H9 (cell line): Measurements from ENCODE around the gene GXYLT1. TPM values are rescaled to one million over a fixed set of nuclear protein-coding genes. Genes with fewer than 3 reads are reported as not detected.

ENCODE experiments used
- DNase-seq: peaks from one replicate; pipeline ENCODE4 v3.0.0-alpha.2; 2017
- H2AFZ ChIP-seq: one replicate; pipeline ENCODE4 v1.6.1; 2013; ENCODE audit warnings: mild to moderate bottlenecking, low read length, control low read depth, moderate library complexity
- H2AK5ac ChIP-seq: 2 replicates; pipeline ENCODE4 v1.6.1; 2013; ENCODE audit warnings: low read length, control low read depth, mixed read lengths; ENCODE audit not compliant: insufficient read length
- H2BK120ac ChIP-seq: one replicate; pipeline ENCODE4 v1.6.1; 2013; ENCODE audit warnings: low read depth, mild to moderate bottlenecking, low read length, control low read depth, inconsistent platforms; ENCODE audit not compliant: poor library complexity, severe bottlenecking
- H2BK12ac ChIP-seq: 2 replicates; pipeline ENCODE4 v1.6.1; 2013; ENCODE audit warnings: low read length, control low read depth, mixed read lengths, low read depth; ENCODE audit not compliant: insufficient read length
- H2BK15ac ChIP-seq: 2 replicates; pipeline ENCODE4 v1.6.1; 2013; ENCODE audit warnings: low read depth, low read length, control low read depth
- H2BK20ac ChIP-seq: one replicate; pipeline ENCODE4 v1.6.1; 2013; ENCODE audit warnings: low read depth, mild to moderate bottlenecking, low read length, control low read depth, inconsistent platforms; ENCODE audit not compliant: poor library complexity, severe bottlenecking
- H2BK5ac ChIP-seq: 2 replicates; pipeline ENCODE4 v1.6.1; 2013; ENCODE audit warnings: low read length, control low read depth, mixed read lengths; ENCODE audit not compliant: insufficient read length
- H3K14ac ChIP-seq: 2 replicates; pipeline ENCODE4 v1.6.1; 2013; ENCODE audit warnings: low read length, control low read depth; ENCODE audit not compliant: insufficient read depth
- H3K18ac ChIP-seq: 2 replicates; pipeline ENCODE4 v1.6.1; 2013; ENCODE audit warnings: low read depth, mild to moderate bottlenecking, mixed read lengths, low read length, control low read depth; ENCODE audit not compliant: insufficient read length
- H3K23ac ChIP-seq: 2 replicates; pipeline ENCODE4 v1.6.1; 2013; ENCODE audit warnings: low read length, control low read depth, mixed read lengths, low read depth; ENCODE audit not compliant: insufficient read length
- H3K23me2 ChIP-seq: 2 replicates; pipeline ENCODE4 v1.6.1; 2013; ENCODE audit warnings: low read depth, mild to moderate bottlenecking, mixed read lengths, low read length, control low read depth; ENCODE audit not compliant: insufficient read length, poor library complexity, severe bottlenecking
- H3K27ac ChIP-seq: 2 replicates; pipeline ENCODE4 v1.5.1; 2013; ENCODE audit warnings: low read length, control low read depth, mixed read lengths, low read depth; ENCODE audit not compliant: insufficient read length
- H3K27me3 ChIP-seq: 2 replicates; pipeline ENCODE4 v1.6.1; 2013; ENCODE audit warnings: low read length, control low read depth, inconsistent platforms; ENCODE audit not compliant: insufficient read depth
- H3K4ac ChIP-seq: 2 replicates; pipeline ENCODE4 v1.6.1; 2013; ENCODE audit warnings: low read depth, mild to moderate bottlenecking, control low read depth, inconsistent platforms, low read length, moderate library complexity
- H3K4me1 ChIP-seq: 2 replicates; pipeline ENCODE4 v1.6.1; 2013; ENCODE audit warnings: low read length, control low read depth, inconsistent platforms; ENCODE audit not compliant: insufficient read depth
- H3K4me2 ChIP-seq: 2 replicates; pipeline ENCODE4 v1.6.1; 2013; ENCODE audit warnings: low read length, control low read depth, mixed read lengths; ENCODE audit not compliant: insufficient read length, insufficient read depth
- H3K56ac ChIP-seq: 2 replicates; pipeline ENCODE4 v1.6.1; 2013; ENCODE audit warnings: low read depth, mild to moderate bottlenecking, mixed read lengths, low read length, control low read depth; ENCODE audit not compliant: insufficient read length
- H3K79me1 ChIP-seq: 2 replicates; pipeline ENCODE4 v1.6.1; 2013; ENCODE audit warnings: low read depth, mild to moderate bottlenecking, moderate library complexity, low read length, control low read depth, inconsistent platforms; ENCODE audit not compliant: insufficient read depth, poor library complexity, severe bottlenecking
- H3K79me2 ChIP-seq: 2 replicates; pipeline ENCODE4 v1.6.1; 2013; ENCODE audit warnings: low read length, control low read depth, inconsistent platforms; ENCODE audit not compliant: insufficient read depth
- H3K9ac ChIP-seq: 2 replicates; pipeline ENCODE4 v1.6.1; 2013; ENCODE audit warnings: low read length, control low read depth, mixed read lengths; ENCODE audit not compliant: insufficient read length; ENCODE audit errors: extremely low read depth
- H3K9me3 ChIP-seq: one replicate; pipeline ENCODE4 v1.6.1; 2013; ENCODE audit warnings: low read depth, low read length, inconsistent platforms; ENCODE audit not compliant: control insufficient read depth
- H3T11ph ChIP-seq: one replicate; pipeline ENCODE4 v1.6.1; 2013; ENCODE audit warnings: mild to moderate bottlenecking, low read length, control low read depth, inconsistent platforms
- H4K20me1 ChIP-seq: one replicate; pipeline ENCODE4 v1.6.1; 2013; ENCODE audit not compliant: control insufficient read depth, insufficient read length, insufficient read depth
- H4K5ac ChIP-seq: 2 replicates; pipeline ENCODE4 v1.6.1; 2013; ENCODE audit warnings: low read depth, mild to moderate bottlenecking, mixed read lengths, low read length, control low read depth; ENCODE audit not compliant: insufficient read length
- H4K8ac ChIP-seq: replicated peaks from 2 replicates; pipeline ENCODE4 v1.6.1; 2013; ENCODE audit warnings: low read length, control low read depth, mixed read lengths, low read depth; ENCODE audit not compliant: insufficient read length
- H4K91ac ChIP-seq: 2 replicates; pipeline ENCODE4 v1.6.1; 2013; ENCODE audit warnings: low read depth, mild to moderate bottlenecking, moderate library complexity, mixed read lengths, low read length, control low read depth; ENCODE audit not compliant: insufficient read length
- H3K27ac Mint-ChIP-seq, 3 experiments: 2 replicates in 2 of 3; 3 replicates in 1 of 3; pipeline ENCODE4 v1.8.0; 2020 to 2021; ENCODE audit warnings: mixed read lengths in 3 of 3, mild to moderate bottlenecking in 1 of 3, moderate library complexity in 1 of 3
- H3K27me3 Mint-ChIP-seq: 2 replicates; pipeline ENCODE4 v1.8.0; 2021; ENCODE audit warnings: low read depth, mild to moderate bottlenecking, moderate library complexity, mixed read lengths
- H3K36me3 Mint-ChIP-seq, 3 experiments: 2 replicates in 2 of 3; 3 replicates in 1 of 3; pipeline ENCODE4 v1.8.0; 2020 to 2021; ENCODE audit warnings: low read depth in 3 of 3, mixed read lengths in 3 of 3; ENCODE audit not compliant: insufficient read depth in 1 of 3
- H3K4me1 Mint-ChIP-seq, 2 experiments: 2 replicates each; pipeline ENCODE4 v1.8.0; 2020; ENCODE audit warnings: mixed read lengths in 2 of 2
- H3K4me3 Mint-ChIP-seq, 2 experiments: 2 replicates in 1 of 2; 3 replicates in 1 of 2; pipeline ENCODE4 v1.8.0; 2020 to 2021; ENCODE audit warnings: mild to moderate bottlenecking in 2 of 2, mixed read lengths in 2 of 2, moderate library complexity in 1 of 2
- H3K9me3 Mint-ChIP-seq, 2 experiments: 2 replicates in 1 of 2; 3 replicates in 1 of 2; pipeline ENCODE4 v1.8.0; 2020; ENCODE audit warnings: mild to moderate bottlenecking in 2 of 2, mixed read lengths in 2 of 2, moderate library complexity in 1 of 2
- WGBS: extraction: QIAGEN DNeasy Blood & Tissue Kit; methylation state at CpG from one replicate; pipeline ENCODE4 v1.1.7; 2013; ENCODE audit warnings: missing lambda C conversion rate, low lambda C conversion rate, mixed read lengths; ENCODE audit not compliant: insufficient read length; ENCODE audit errors: extremely low coverage; 5-methylcytosine and 5-hydroxymethylcytosine counted together
- total RNA-seq: library from RNA; stranded (reverse); gene quantifications from 2 replicates; pipeline ENCODE4 v1.2.1, GENCODE V29; 2021
- TF ChIP-seq, protein P1 (sequence below): fragments of 200-600 bp; sonication (generic); conservative IDR thresholded peaks from 3 replicates; pipeline ENCODE4 v1.8.0; 2021; ENCODE audit warnings: antibody characterized with exemption, mild to moderate bottlenecking

GXYLT1 gene
- total RNA-seq, 1 experiment from 2014 or later = 14.5 TPM

- Histone ChIP-seq H3K23ac (no peak overlapping the region), H3K14ac (no peak overlapping the region), H3K27ac (no peak overlapping the region), H3K9me3 (no peaks in the 10 kb centered on the region), H3K27me3 (no peaks in the 10 kb centered on the region), H3K18ac (no peak overlapping the region), H3K79me1 (peaks cover 3% of the 10 kb centered on the region), H3K23me2 (peaks cover 12% of the 10 kb centered on the region), H3K4me2 (peak overlapping the region; percentile 89), H3K4me1 (peaks cover 4% of the 10 kb centered on the region; the same call in 1 of the 2 replicates), H3K56ac (no peak overlapping the region), H4K20me1 (no peaks in the 10 kb centered on the region), H4K8ac (no peak overlapping the region), H3K79me2 (peaks cover 3% of the 10 kb centered on the region; the same call in 1 of the 2 replicates), H2BK120ac (no peak overlapping the region), H3K4ac (no peak overlapping the region), H2AFZ (no peak overlapping the region), H2AK5ac (no peak overlapping the region), H4K91ac (no peak overlapping the region), H2BK20ac (no peak overlapping the region), H3K9ac (no peak overlapping the region), H2BK15ac (no peak overlapping the region), H4K5ac (no peak overlapping the region), H2BK12ac (no peak overlapping the region), H3T11ph (no peak overlapping the region), H2BK5ac (no peak overlapping the region)
- no peaks in the 10 kb centered on the region for H3K36me3 Mint-ChIP-seq
- H3K27ac Mint-ChIP-seq = no peak overlapping the region; a peak in 2 of 7 replicates
- H3K4me3 Mint-ChIP-seq = peak overlapping the region; percentile 83 to 86
- H3K4me1 Mint-ChIP-seq = peaks cover 26 to 28% of the 10 kb centered on the region in 2 experiments
- no CpG with 5 or more reads among the region's 11 CpGs for WGBS
- peaks cover 22% of the 10 kb centered on the region for H3K27me3 Mint-ChIP-seq
- peak; percentile 50 for DNase-seq
- TF ChIP-seq, protein P1, sequence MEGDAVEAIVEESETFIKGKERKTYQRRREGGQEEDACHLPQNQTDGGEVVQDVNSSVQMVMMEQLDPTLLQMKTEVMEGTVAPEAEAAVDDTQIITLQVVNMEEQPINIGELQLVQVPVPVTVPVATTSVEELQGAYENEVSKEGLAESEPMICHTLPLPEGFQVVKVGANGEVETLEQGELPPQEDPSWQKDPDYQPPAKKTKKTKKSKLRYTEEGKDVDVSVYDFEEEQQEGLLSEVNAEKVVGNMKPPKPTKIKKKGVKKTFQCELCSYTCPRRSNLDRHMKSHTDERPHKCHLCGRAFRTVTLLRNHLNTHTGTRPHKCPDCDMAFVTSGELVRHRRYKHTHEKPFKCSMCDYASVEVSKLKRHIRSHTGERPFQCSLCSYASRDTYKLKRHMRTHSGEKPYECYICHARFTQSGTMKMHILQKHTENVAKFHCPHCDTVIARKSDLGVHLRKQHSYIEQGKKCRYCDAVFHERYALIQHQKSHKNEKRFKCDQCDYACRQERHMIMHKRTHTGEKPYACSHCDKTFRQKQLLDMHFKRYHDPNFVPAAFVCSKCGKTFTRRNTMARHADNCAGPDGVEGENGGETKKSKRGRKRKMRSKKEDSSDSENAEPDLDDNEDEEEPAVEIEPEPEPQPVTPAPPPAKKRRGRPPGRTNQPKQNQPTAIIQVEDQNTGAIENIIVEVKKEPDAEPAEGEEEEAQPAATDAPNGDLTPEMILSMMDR = peak; percentile 53
- H3K9me3 Mint-ChIP-seq = no peaks in the 10 kb centered on the region
Measured at GRCh38 chr12:42145552-42146215, 1.0 kb upstream of the GXYLT1 start.
